Uterus (tissue), 4 donors: ENCODE measurements around the gene CKAP4. TPM values are rescaled to one million over a fixed set of nuclear protein-coding genes. Genes with fewer than 3 reads are reported as not detected.

Experiments used
- DNase-seq, 2 donors: peaks; one replicate each; pipeline ENCODE4 v3.0.0-alpha.2; 2019 to 2020
- H3K27ac ChIP-seq, 2 donors: fragments of 200-600 bp; sonication (generic); 1 replicate in 1 of 2; 2 replicates in 1 of 2; pipeline ENCODE4 v1.5.1; 2016 to 2018
- H3K27me3 ChIP-seq, 2 donors: fragments of 200-600 bp; sonication (generic); one replicate each; pipeline ENCODE4 v1.5.1; 2018 to 2019; ENCODE audit warnings: control low read depth in 1 of 2
- H3K36me3 ChIP-seq, 2 donors: fragments of 200-600 bp; sonication (generic); one replicate each; pipeline ENCODE4 v1.5.1; 2019; ENCODE audit warnings: control low read depth in 1 of 2
- H3K4me1 ChIP-seq, 2 donors: fragments of 200-600 bp; sonication (generic); one replicate each; pipeline ENCODE4 v1.5.1; 2018 to 2019; ENCODE audit warnings: control low read depth in 1 of 2
- H3K4me3 ChIP-seq, 2 donors: fragments of 200-600 bp; sonication (generic); 1 replicate in 1 of 2; 2 replicates in 1 of 2; pipeline ENCODE4 v1.5.1; 2018 to 2019; ENCODE audit warnings: mild to moderate bottlenecking in 1 of 2
- H3K9me3 ChIP-seq, 2 donors: fragments of 200-600 bp; sonication (generic); one replicate each; pipeline ENCODE4 v1.5.1; 2019; ENCODE audit warnings: control low read depth in 1 of 2
- POLR2A ChIP-seq, 2 donors: fragments of 450-650 bp; IDR thresholded peaks; one replicate each; pipeline ENCODE4 v1.6.1; 2016; ENCODE audit warnings: antibody characterized with exemption in 2 of 2, mild to moderate bottlenecking in 1 of 2, moderate library complexity in 1 of 2
- intact Hi-C: fragments of 100-400 bp; cut with DNase I; formaldehyde crosslinking; loops from one replicate; pipeline ENCODE4 v1.15.1; 2023; ENCODE audit warnings: low total_unique reads
- total RNA-seq, 4 donors: library from RNA; depleted of rRNA in 3 of 4; stranded (reverse); fragments of >200 nt in 3 of 4; gene quantifications; one replicate each; pipeline versions ENCODE4 v1.1.0 to v1.2.4, GENCODE V29; 2014 to 2023
- TF ChIP-seq, protein P1 (sequence below), 4 experiments: fragments of 200-600 bp in 2 of 4; fragments of 450-650 bp in 2 of 4; sonication (generic) in 2 of 4; IDR thresholded peaks; one replicate each; pipeline ENCODE4 v1.5.1; 2016 to 2019; ENCODE audit warnings: antibody characterized with exemption in 4 of 4, mild to moderate bottlenecking in 2 of 4, moderate library complexity in 1 of 4
- donor health status: DM: yes; HTN: yes; CAD: no.

CKAP4 gene
- total RNA-seq, 4 donors from 2014 or later: 15.6 to 106 (median 40.8) TPM

- no peak overlapping the region for H3K27ac ChIP-seq
- H3K4me3 ChIP-seq: no peak overlapping the region
- no peak for DNase-seq
- H3K36me3 ChIP-seq: no peaks in the 10 kb centered on the region
- H3K27me3 ChIP-seq: no peaks in the 10 kb centered on the region
- intact Hi-C loops: no loop called here
- TF ChIP-seq, protein P1, sequence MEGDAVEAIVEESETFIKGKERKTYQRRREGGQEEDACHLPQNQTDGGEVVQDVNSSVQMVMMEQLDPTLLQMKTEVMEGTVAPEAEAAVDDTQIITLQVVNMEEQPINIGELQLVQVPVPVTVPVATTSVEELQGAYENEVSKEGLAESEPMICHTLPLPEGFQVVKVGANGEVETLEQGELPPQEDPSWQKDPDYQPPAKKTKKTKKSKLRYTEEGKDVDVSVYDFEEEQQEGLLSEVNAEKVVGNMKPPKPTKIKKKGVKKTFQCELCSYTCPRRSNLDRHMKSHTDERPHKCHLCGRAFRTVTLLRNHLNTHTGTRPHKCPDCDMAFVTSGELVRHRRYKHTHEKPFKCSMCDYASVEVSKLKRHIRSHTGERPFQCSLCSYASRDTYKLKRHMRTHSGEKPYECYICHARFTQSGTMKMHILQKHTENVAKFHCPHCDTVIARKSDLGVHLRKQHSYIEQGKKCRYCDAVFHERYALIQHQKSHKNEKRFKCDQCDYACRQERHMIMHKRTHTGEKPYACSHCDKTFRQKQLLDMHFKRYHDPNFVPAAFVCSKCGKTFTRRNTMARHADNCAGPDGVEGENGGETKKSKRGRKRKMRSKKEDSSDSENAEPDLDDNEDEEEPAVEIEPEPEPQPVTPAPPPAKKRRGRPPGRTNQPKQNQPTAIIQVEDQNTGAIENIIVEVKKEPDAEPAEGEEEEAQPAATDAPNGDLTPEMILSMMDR (IDR thresholded peaks at IDR 0.05): no peak
- no peak for TF ChIP-seq POLR2A (IDR thresholded peaks at IDR 0.05)
- no peaks in the 10 kb centered on the region for H3K4me1 ChIP-seq
- H3K9me3 ChIP-seq: no peaks in the 10 kb centered on the region
Observed at GRCh38 chr12:106233011-106233410, 14.8 kb downstream of the CKAP4 start.

GRCh38 chr12:106229036-106229591 lies 18.7 kb downstream of the CKAP4 start:
- DNase-seq: no peak
- Histone ChIP-seq H3K4me1 (no peaks in the 10 kb centered on the region), H3K4me3 (no peak overlapping the region), H3K9me3 (no peaks in the 10 kb centered on the region), H3K36me3 (no peaks in the 10 kb centered on the region), H3K27ac (no peak overlapping the region), H3K27me3 (no peaks in the 10 kb centered on the region)
- TF ChIP-seq POLR2A (IDR thresholded peaks at IDR 0.05): no peak
- TF ChIP-seq, protein P1 (IDR thresholded peaks at IDR 0.05): no peak
- intact Hi-C loops: loop anchor here (5.0 kb wide), 1 partner anchor 53 kb away; no protein-coding TSS in a partner anchor

DNA sequence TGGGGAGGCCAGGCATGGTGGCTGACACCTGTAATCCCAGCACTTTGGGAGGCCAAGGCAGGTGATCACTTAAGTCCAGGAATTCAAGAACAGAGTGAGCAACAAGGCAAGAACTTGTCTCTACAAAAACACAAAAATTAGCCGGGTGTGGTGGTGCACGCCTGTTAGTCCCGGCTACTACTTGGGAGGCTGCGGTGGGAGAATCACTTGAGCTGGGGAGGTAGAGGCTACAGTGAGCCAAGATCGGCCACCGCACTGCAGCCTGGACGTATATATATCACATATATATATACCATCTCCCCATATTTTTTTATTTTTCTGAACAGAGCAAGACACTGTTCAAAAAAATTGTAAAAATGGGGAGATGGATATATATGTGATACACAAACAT lies 19.5 kb downstream of the CKAP4 start:
- no peak overlapping the region for H3K4me3 ChIP-seq
- no peaks in the 10 kb centered on the region for H3K36me3 ChIP-seq
- H3K9me3 ChIP-seq: no peaks in the 10 kb centered on the region
- TF ChIP-seq POLR2A (IDR thresholded peaks at IDR 0.05): no peak
- TF ChIP-seq, protein P1 (IDR thresholded peaks at IDR 0.05): no peak
- no peak for DNase-seq
- intact Hi-C loops: loop anchor here (5.0 kb wide), 1 partner anchor 54 kb away; no protein-coding TSS in a partner anchor
- H3K27me3 ChIP-seq: no peaks in the 10 kb centered on the region
- H3K27ac ChIP-seq: no peak overlapping the region
- no peaks in the 10 kb centered on the region for H3K4me1 ChIP-seq

DNA sequence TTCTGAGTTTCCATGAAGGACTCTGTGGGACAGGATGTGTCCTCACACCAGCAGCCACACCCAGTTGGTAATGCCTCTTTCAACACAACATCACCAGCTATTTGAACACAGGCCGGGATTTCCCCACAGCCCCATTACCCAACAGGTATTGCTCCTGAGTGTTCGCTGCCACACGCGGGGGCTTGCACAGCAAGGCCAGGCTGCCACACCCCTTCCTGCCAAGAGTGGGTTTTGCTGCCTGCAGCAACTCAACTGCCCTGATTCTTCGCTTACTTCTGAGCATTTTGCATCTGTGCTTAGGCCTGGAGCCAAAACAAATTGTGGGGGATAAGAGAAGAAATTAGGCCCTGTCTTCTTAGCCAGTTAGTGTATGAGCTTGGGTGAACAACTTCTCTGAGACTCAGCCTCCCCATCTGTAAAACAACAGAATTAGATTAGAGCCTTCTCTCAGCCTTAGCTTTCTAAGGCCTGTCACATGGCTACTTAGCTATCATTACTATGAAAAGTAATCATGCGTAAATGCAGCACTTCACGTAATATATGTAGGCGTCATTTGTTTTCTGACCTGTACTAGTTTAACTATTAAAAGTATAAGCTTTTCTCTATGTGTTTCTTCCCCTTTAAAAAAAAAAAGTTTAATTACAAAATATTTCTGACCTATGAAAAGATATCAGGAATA lies 20.0 kb downstream of the CKAP4 start:
- Histone ChIP-seq H3K4me3 (no peak overlapping the region), H3K4me1 (no peaks in the 10 kb centered on the region), H3K27me3 (no peaks in the 10 kb centered on the region), H3K36me3 (no peaks in the 10 kb centered on the region), H3K27ac (no peak overlapping the region), H3K9me3 (no peaks in the 10 kb centered on the region)
- no peak for DNase-seq
- TF ChIP-seq, protein P1 (IDR thresholded peaks at IDR 0.05): no peak
- TF ChIP-seq POLR2A (IDR thresholded peaks at IDR 0.05): no peak
- intact Hi-C loops: loop anchor here (5.0 kb wide), 1 partner anchor 55 kb away; no protein-coding TSS in a partner anchor

- DNase-seq: peak in 1 of 2 donors; percentile 43
Observed at GRCh38 chr12:106226884-106227640, 20.8 kb downstream of the CKAP4 start.

More at GRCh38 chr12:106226884-106227640, 20.8 kb downstream of the CKAP4 start:
- no peaks in the 10 kb centered on the region for H3K4me1 ChIP-seq
- H3K36me3 ChIP-seq: no peaks in the 10 kb centered on the region
- no peak overlapping the region for H3K27ac ChIP-seq
- intact Hi-C loops: loop anchor here (5.0 kb wide), 1 partner anchor 55 kb away; no protein-coding TSS in a partner anchor
- H3K9me3 ChIP-seq: no peaks in the 10 kb centered on the region
- H3K4me3 ChIP-seq: no peak overlapping the region
- TF ChIP-seq, protein P1 (IDR thresholded peaks at IDR 0.05): peak; percentile 77 to 85 (median 82)
- no peak for TF ChIP-seq POLR2A (IDR thresholded peaks at IDR 0.05)
- no peaks in the 10 kb centered on the region for H3K27me3 ChIP-seq
